Endothelial cell of umbilical vein (primary cell): ENCODE data around the gene MACF1. TPM values are rescaled to one million over a fixed set of nuclear protein-coding genes. Genes with fewer than 3 reads are reported as not detected.

Source experiments
- BruUV-seq: library from RNA; stranded (reverse); fragments of 400-500 nt; replicated peaks from 2 replicates; lab custom pipeline; 2021; lab: Mats Ljungman, UMichigan
- CTCF ChIA-PET: fragments of 300-600, 350-600 bp; sonication (Branson Sonifier 250); formaldehyde crosslinking; loops from one replicate; lab custom pipeline; 2021; ENCODE audit warnings: antibody characterized with exemption, inconsistent platforms; lab: Charles Lee
- POLR2A ChIA-PET: fragments of 300-600, 350-600 bp; sonication (Branson Sonifier 250); formaldehyde crosslinking; loops from one replicate; lab custom pipeline; 2021; ENCODE audit warnings: antibody characterized with exemption, inconsistent platforms; lab: Charles Lee
- DNase-seq: peaks from one replicate; pipeline ENCODE4 v3.0.0-alpha.2; 2011; ENCODE audit warnings: low read depth, low spot score
- FAIRE-seq: peaks from 2 replicates; lab custom pipeline; 2011; peaks lifted over from hg19 to GRCh38; lab: Jason Lieb, UNC
- H2AFZ ChIP-seq: 2 replicates; pipeline ENCODE4 v1.6.0; 2012; ENCODE audit warnings: low read depth, low read length, control low read depth, inconsistent platforms
- H3K27ac ChIP-seq: 2 replicates; pipeline ENCODE4 v1.5.1; 2011; ENCODE audit warnings: low read depth, mild to moderate bottlenecking, control low read depth, low read length, moderate library complexity; ENCODE audit not compliant: insufficient read depth
- H3K27me3 ChIP-seq, 2 experiments: 2 replicates each; pipeline versions ENCODE4 v1.6.0 to v1.6.1; 2011; ENCODE audit warnings: low read length in 2 of 2, mixed read lengths in 1 of 2; ENCODE audit not compliant: control insufficient read depth in 2 of 2, insufficient read depth in 2 of 2
- H3K36me3 ChIP-seq, 2 experiments: 2 replicates in 1 of 2; 3 replicates in 1 of 2; pipeline ENCODE4 v1.5.1; 2011; ENCODE audit warnings: low read length in 2 of 2, mild to moderate bottlenecking in 1 of 2, moderate library complexity in 1 of 2; ENCODE audit not compliant: control insufficient read depth in 2 of 2, insufficient read depth in 2 of 2; ENCODE audit errors: extremely low read depth in 1 of 2
- H3K4me1 ChIP-seq: 3 replicates; pipeline ENCODE4 v1.5.1; 2011; ENCODE audit warnings: mild to moderate bottlenecking, low read length; ENCODE audit not compliant: control insufficient read depth, insufficient read depth; ENCODE audit errors: extremely low read depth
- H3K4me2 ChIP-seq: 2 replicates; pipeline ENCODE4 v1.6.1; 2011; ENCODE audit warnings: low read length, control low read depth, mixed read lengths; ENCODE audit not compliant: insufficient read depth
- H3K4me3 ChIP-seq, 3 experiments: fragments of 200-600 bp in 1 of 3; sonication (generic), shearing (Covaris generic) in 1 of 3; replicated peaks in 1 of 3; 2 replicates each; pipeline ENCODE4 v1.5.1; 2011 to 2016; ENCODE audit warnings: control low read depth in 3 of 3, low read length in 3 of 3, mild to moderate bottlenecking in 2 of 3, inconsistent platforms in 1 of 3, low read depth in 1 of 3, moderate library complexity in 1 of 3; ENCODE audit not compliant: insufficient read depth in 1 of 3
- H3K79me2 ChIP-seq: 2 replicates; pipeline ENCODE4 v1.6.0; 2012; ENCODE audit warnings: low read length, inconsistent platforms; ENCODE audit not compliant: control insufficient read depth, insufficient read depth
- H3K9ac ChIP-seq: replicated peaks from 2 replicates; pipeline ENCODE3; 2011; ENCODE audit warnings: low read length, control low read depth; ENCODE audit not compliant: insufficient read depth; ENCODE audit errors: extremely low read depth
- H3K9me1 ChIP-seq: replicated peaks from 3 replicates; pipeline ENCODE4 v1.6.0; 2011; ENCODE audit warnings: mild to moderate bottlenecking, low read length; ENCODE audit not compliant: control insufficient read depth, insufficient read depth; ENCODE audit errors: extremely low read depth
- H3K9me3 ChIP-seq: replicated peaks from 2 replicates; pipeline ENCODE4 v1.5.1; 2012; ENCODE audit warnings: low read length, inconsistent platforms; ENCODE audit not compliant: control insufficient read depth, insufficient read depth
- H4K20me1 ChIP-seq: replicated peaks from 2 replicates; pipeline ENCODE3; 2011; ENCODE audit warnings: mild to moderate bottlenecking, low read length; ENCODE audit not compliant: control insufficient read depth, insufficient read depth; ENCODE audit errors: extremely low read depth
- FOS ChIP-seq: IDR thresholded peaks from 2 replicates; pipeline ENCODE4 v1.6.1; 2011; ENCODE audit warnings: mild to moderate bottlenecking, low read length, moderate library complexity, borderline replicate concordance; ENCODE audit not compliant: insufficient read depth
- JUN ChIP-seq: IDR thresholded peaks from 2 replicates; pipeline ENCODE4 v1.6.1; 2011; ENCODE audit warnings: borderline replicate concordance, low read depth; ENCODE audit not compliant: insufficient read length, insufficient read depth
- MYC ChIP-seq: IDR thresholded peaks from one replicate; pipeline ENCODE4 v1.6.1; 2011; ENCODE audit warnings: mild to moderate bottlenecking, low read depth, low read length
- POLR2AphosphoS5 ChIP-seq: IDR thresholded peaks from 2 replicates; pipeline ENCODE4 v1.6.1; 2012; ENCODE audit warnings: low read depth, mild to moderate bottlenecking, control low read depth, low read length, moderate library complexity; ENCODE audit not compliant: insufficient read depth
- dilution Hi-C: fragments of 300-500 bp; cut with MboI; formaldehyde crosslinking; loops from one replicate; pipeline ENCODE4 v1.15.0; 2019; ENCODE audit warnings: low sequenced_read_pairs; ENCODE audit not compliant: extremely low pct_ligation_motif_present
- intact Hi-C: fragments of 100-400 bp; cut with micrococcal nuclease; formaldehyde crosslinking; loops from one replicate; pipeline ENCODE4 v1.10.0; 2022
- polyA plus RNA-seq, 4 experiments: library from polyadenylated mRNA; depleted of rRNA in 3 of 4; stranded (reverse) in 3 of 4; unstranded in 1 of 4; fragments of >200 nt; gene quantifications; 2 replicates each; pipeline versions ENCODE4 v1.2.1 to v1.2.3, GENCODE V29; 2011 to 2012; ENCODE audit warnings: missing spikeins in 1 of 4
- total RNA-seq: library from RNA; stranded (reverse); gene quantifications from 2 replicates; pipeline ENCODE4 v1.2.3, GENCODE V29; 2021

Gene MACF1
- total and polyA plus RNA-seq, 2 donors (not counting 3 experiments of a cell fraction or from before 2014, with no cell fraction given) = 122 to 587 TPM

- DNase-seq (no peak), FAIRE-seq (no peak)
- no peak overlapping the region for H3K9ac ChIP-seq
- dilution Hi-C loops = no loop called here
- no peaks in the 10 kb centered on the region for H3K9me1 ChIP-seq
- H3K27ac ChIP-seq = no peak overlapping the region
- intact Hi-C loops = no loop called here
- H3K27me3 ChIP-seq = no peaks in the 10 kb centered on the region
- H3K9me3 ChIP-seq = no peaks in the 10 kb centered on the region
- peaks cover 33 to 37% of the 10 kb centered on the region in 2 experiments for H3K36me3 ChIP-seq
- no peaks in the 10 kb centered on the region for H3K4me1 ChIP-seq
- peaks cover 12% of the 10 kb centered on the region for H3K79me2 ChIP-seq
- H2AFZ ChIP-seq = no peak overlapping the region
- POLR2A ChIA-PET = interaction anchor here (1.0 kb wide), 1 partner anchor 29 kb away, joined by 3 read pairs; no protein-coding TSS in a partner anchor
- no TSS peak for BruUV-seq
- CTCF ChIA-PET = interaction anchor here (0.7 to 1.8 kb wide), 3 partner anchors 30 to 250 kb away, joined by 3 to 10 read pairs (median 3); no protein-coding TSS in a partner anchor
- TF ChIP-seq JUN (no peak), FOS (peak; percentile 11)
- H3K4me3 ChIP-seq = no peak overlapping the region
- no peak overlapping the region for H3K4me2 ChIP-seq
- H4K20me1 ChIP-seq = no peaks in the 10 kb centered on the region
These were observed 84.4 kb downstream of the MACF1 start for GRCh38 chr1:39288735-39289465.

- no peak for TF ChIP-seq MYC
- TF ChIP-seq POLR2AphosphoS5 = no peak
- Histone ChIP-seq H3K4me2 (no peak overlapping the region), H3K4me3 (no peak overlapping the region)
These were observed 87.9 kb downstream of the MACF1 start for GRCh38 chr1:39292401-39292800.

More at GRCh38 chr1:39292401-39292800, 87.9 kb downstream of the MACF1 start:
- no peak for FAIRE-seq
- Histone ChIP-seq H3K4me1 (peaks cover 6% of the 10 kb centered on the region), H3K9me3 (no peaks in the 10 kb centered on the region), H2AFZ (no peak overlapping the region), H3K9ac (no peak overlapping the region), H3K79me2 (peaks cover 10% of the 10 kb centered on the region), H3K9me1 (no peaks in the 10 kb centered on the region), H3K36me3 (peaks cover 25 to 33% of the 10 kb centered on the region in 2 experiments), H3K27ac (no peak overlapping the region), H3K27me3 (no peaks in the 10 kb centered on the region), H4K20me1 (no peaks in the 10 kb centered on the region)
- no peak for DNase-seq
- dilution Hi-C loops = no loop called here
- POLR2A ChIA-PET = no interaction called here
- BruUV-seq = no TSS peak
- intact Hi-C loops = no loop called here
- CTCF ChIA-PET = interaction anchor here (1.9 kb wide), 1 partner anchor 194 kb away, joined by 8 read pairs; no protein-coding TSS in a partner anchor
